ENCODE measurements around the gene MAT1A. TPM values are rescaled to one million over a fixed set of nuclear protein-coding genes. Genes with fewer than 3 reads are reported as not detected.

Gene MAT1A
- total and polyA plus RNA-seq, 2 of the 8 experiments (the other 6 are each of a cell fraction or from before 2014, with no cell fraction given) = 4.1 to 6.4 TPM

DNA sequence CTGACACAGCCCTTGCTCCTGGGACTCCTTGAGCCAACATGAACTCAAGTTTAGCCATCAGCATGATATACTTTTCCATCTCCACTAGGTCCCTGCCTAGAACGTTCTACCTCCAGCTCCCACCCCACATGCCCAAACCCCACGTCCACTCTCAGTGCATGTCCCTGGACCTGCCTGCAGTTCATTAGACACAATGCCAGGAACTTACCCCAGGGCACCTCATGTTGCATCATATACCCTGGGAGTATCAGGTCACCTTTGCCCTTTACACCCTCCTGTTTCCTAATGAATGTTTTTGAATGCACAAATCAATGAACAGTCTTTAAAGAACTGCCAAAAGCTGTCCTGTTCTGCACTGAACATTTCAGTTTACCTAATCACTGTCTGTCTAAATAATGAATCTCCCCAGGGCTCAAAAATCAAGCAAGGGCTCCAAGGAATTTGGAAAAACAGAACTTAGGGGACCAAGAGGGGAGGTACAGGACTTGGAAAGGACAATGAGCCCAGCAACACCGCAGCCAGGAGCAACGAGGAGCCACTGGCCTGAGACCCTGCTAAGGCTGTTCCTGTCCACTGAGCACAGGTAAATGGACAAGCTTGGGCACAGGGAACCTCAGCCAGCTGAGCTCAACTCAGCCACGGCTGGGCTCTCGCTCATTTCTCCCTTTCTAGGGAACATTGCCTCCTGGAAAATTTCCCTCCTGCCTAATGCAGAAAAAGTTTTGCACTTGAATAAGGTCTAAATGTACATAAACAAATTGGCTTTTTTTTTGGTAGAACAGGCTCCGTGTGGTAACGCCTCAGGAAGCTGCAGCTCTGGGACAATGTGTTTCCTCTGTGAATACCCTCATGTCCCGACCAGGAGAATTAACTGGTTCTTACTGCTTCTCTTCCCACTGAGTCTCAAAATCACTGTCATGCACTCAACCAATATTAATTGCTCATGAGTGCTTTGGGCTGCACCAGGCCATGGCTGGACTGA, 7.4 kb downstream of the MAT1A start:
- H3K18ac ChIP-seq (ENCODE audit: extremely low read depth, low read length) = no peak overlapping the region
- no peak overlapping the region for H2AK5ac ChIP-seq (ENCODE audit: low read depth, low read length)
- H3K14ac ChIP-seq (ENCODE audit: insufficient read length) = no peak overlapping the region
- no peak overlapping the region for H3K4me2 ChIP-seq (ENCODE audit: insufficient read depth in 1 of 2, low read depth in 2 of 2, low read length in 2 of 2)
- H3K23me2 ChIP-seq (ENCODE audit: low read depth, low read length) = no peaks in the 10 kb centered on the region
- H4K8ac ChIP-seq (ENCODE audit: extremely low read depth, insufficient read depth, low read length) = no peak overlapping the region
- no peaks in the 10 kb centered on the region for H3K9me3 ChIP-seq (ENCODE audit: insufficient read depth in 2 of 2, low read depth in 1 of 2, low read length in 1 of 2)
- H2BK120ac ChIP-seq (replicated peaks; ENCODE audit: low read depth, low read length) = no peak overlapping the region
- DNase-seq (ENCODE audit: low read depth in 1 of 2, low spot score in 2 of 2) = no peak
- H3K27me3 ChIP-seq (replicated peaks in 1 of 4; ENCODE audit: control insufficient read depth in 3 of 4, extremely low read depth in 1 of 4, insufficient read depth in 3 of 4, low read length in 3 of 4) = no peaks in the 10 kb centered on the region; a peak in 2 of 7 replicates
- no peak overlapping the region for H3K4ac ChIP-seq (replicated peaks; ENCODE audit: insufficient read length, low read depth, low read length)
- H3K23ac ChIP-seq (ENCODE audit: insufficient read length) = no peak overlapping the region
- no peak overlapping the region for H2AFZ ChIP-seq (ENCODE audit: low read length)
- H4K5ac ChIP-seq (ENCODE audit: insufficient read length, low read depth, low read length) = no peak overlapping the region
- FAIRE-seq = no peak
- H2BK15ac ChIP-seq (ENCODE audit: low read length) = no peak overlapping the region
- WGBS, 2 experiments (ENCODE audit: extremely low coverage in 1 of 2, insufficient coverage in 1 of 2, insufficient read length in 1 of 2, insufficient replicate concordance in 2 of 2, low coverage in 1 of 2, low lambda C conversion rate in 2 of 2, missing lambda C conversion rate in 1 of 2) = 85% methylated on average over 9 of the region's 9 CpGs; no CpG with 5 or more reads in 1 of the 2 experiments
- no peak overlapping the region for H2BK12ac ChIP-seq (ENCODE audit: low read depth, low read length)
- H4K91ac ChIP-seq (replicated peaks; ENCODE audit: insufficient read length, low read length) = no peak overlapping the region
- no peak overlapping the region for H3K27ac ChIP-seq (ENCODE audit: low read depth, low read length)
- no peaks in the 10 kb centered on the region for H4K20me1 ChIP-seq (replicated peaks in 1 of 2; ENCODE audit: control insufficient read depth in 1 of 2, insufficient read depth in 2 of 2, low read length in 2 of 2)
- H3K4me3 ChIP-seq (ENCODE audit: extremely low read depth in 1 of 4, insufficient read depth in 2 of 4, low read depth in 3 of 4, low read length in 4 of 4) = no peak overlapping the region
- TF ChIP-seq, protein P1, sequence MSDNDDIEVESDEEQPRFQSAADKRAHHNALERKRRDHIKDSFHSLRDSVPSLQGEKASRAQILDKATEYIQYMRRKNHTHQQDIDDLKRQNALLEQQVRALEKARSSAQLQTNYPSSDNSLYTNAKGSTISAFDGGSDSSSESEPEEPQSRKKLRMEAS (IDR thresholded peaks at IDR 0.05) = no peak
- no peak for TF ChIP-seq RFX5 (IDR thresholded peaks at IDR 0.05; ENCODE audit: borderline replicate concordance, low read depth, low read length)
- TF ChIP-seq, protein P2, sequence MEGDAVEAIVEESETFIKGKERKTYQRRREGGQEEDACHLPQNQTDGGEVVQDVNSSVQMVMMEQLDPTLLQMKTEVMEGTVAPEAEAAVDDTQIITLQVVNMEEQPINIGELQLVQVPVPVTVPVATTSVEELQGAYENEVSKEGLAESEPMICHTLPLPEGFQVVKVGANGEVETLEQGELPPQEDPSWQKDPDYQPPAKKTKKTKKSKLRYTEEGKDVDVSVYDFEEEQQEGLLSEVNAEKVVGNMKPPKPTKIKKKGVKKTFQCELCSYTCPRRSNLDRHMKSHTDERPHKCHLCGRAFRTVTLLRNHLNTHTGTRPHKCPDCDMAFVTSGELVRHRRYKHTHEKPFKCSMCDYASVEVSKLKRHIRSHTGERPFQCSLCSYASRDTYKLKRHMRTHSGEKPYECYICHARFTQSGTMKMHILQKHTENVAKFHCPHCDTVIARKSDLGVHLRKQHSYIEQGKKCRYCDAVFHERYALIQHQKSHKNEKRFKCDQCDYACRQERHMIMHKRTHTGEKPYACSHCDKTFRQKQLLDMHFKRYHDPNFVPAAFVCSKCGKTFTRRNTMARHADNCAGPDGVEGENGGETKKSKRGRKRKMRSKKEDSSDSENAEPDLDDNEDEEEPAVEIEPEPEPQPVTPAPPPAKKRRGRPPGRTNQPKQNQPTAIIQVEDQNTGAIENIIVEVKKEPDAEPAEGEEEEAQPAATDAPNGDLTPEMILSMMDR (IDR thresholded peaks at IDR 0.05; ENCODE audit: control extremely low read depth in 1 of 3, insufficient read depth in 1 of 3, low read depth in 1 of 3, low read length in 3 of 3) = no peak
- no peak for TF ChIP-seq MAFK (IDR thresholded peaks at IDR 0.05; ENCODE audit: low read depth, low read length)
- TF ChIP-seq, protein P3, sequence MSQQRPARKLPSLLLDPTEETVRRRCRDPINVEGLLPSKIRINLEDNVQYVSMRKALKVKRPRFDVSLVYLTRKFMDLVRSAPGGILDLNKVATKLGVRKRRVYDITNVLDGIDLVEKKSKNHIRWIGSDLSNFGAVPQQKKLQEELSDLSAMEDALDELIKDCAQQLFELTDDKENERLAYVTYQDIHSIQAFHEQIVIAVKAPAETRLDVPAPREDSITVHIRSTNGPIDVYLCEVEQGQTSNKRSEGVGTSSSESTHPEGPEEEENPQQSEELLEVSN (IDR thresholded peaks at IDR 0.05) = no peak
- no peak overlapping the region for H3K9ac ChIP-seq (replicated peaks in 1 of 4; ENCODE audit: extremely low read depth in 1 of 4, low read depth in 3 of 4, low read length in 3 of 4)
- no peak overlapping the region for H2BK20ac ChIP-seq (ENCODE audit: low read length)
- POLR2A ChIA-PET (ENCODE audit: partially characterized antibody) = no interaction called here
- peaks cover 0 to 7% (median 0%) of the 10 kb centered on the region in 4 experiments; a peak in 2 of 7 replicates for H3K4me1 ChIP-seq (replicated peaks in 1 of 4; ENCODE audit: control insufficient read depth in 3 of 4, insufficient read depth in 4 of 4, low read length in 3 of 4)
- H3K79me2 ChIP-seq (ENCODE audit: control insufficient read depth in 1 of 2, insufficient read depth in 2 of 2, low read length in 2 of 2) = no peaks in the 10 kb centered on the region
- no peaks in the 10 kb centered on the region for H3K36me3 ChIP-seq (ENCODE audit: control insufficient read depth in 2 of 4, insufficient read depth in 4 of 4, low read length in 3 of 4)
- H3K56ac ChIP-seq (replicated peaks; ENCODE audit: insufficient read length, low read depth, low read length) = no peak overlapping the region
- no peaks in the 10 kb centered on the region for H3K79me1 ChIP-seq (ENCODE audit: low read depth, low read length)
- CTCF ChIA-PET (ENCODE audit: partially characterized antibody) = interaction anchor here (0.9 to 1.7 kb wide), 5 partner anchors 9 to 224 kb away, joined by 3 to 8 read pairs (median 3); no protein-coding TSS in a partner anchor
- H2BK5ac ChIP-seq (ENCODE audit: low read depth, low read length) = no peak overlapping the region; the same call in 1 of the 2 replicates
